ENCODE data around the gene SMIM15.
"Not testable (repeated sequence)": the region's sequence is repeated elsewhere in the genome, so short reads cannot be mapped to it uniquely, and the experiment has no call there.

The SMIM15 gene

DNA sequence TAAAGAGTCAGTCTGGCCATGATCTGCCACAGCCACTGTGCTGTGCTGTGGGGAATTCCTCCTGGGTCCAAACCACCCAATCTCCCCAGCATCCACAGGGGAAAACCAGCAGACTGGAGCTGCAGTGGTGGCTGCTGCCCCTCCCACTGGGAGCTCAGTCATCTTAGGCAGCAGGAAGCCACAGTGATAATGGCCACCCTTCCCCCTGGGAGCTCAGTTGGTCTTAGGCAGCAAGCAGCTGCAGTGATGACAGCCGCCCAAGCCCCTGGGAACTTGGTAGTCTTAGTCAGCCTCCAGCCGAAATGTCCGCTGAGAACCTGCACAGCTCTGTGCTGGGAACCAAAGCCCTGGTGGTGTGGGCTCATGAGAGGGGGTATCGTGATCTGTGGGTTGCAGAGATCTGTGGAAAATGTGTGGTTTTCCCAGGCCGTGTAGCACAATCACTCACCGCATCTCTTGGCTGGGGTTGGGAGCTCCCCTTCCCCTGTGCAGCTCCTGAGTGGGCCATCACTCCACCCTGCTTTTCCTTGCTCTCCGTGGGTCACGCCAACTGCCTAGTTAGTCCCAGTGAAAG is 38.4 kb upstream of the SMIM15 start:
- no peak for TF ChIP-seq GABPA (IDR thresholded peaks at IDR 0.05; ENCODE audit: low read depth)
- no peak for TF ChIP-seq SPI1 (IDR thresholded peaks at IDR 0.05; ENCODE audit: borderline replicate concordance, low read depth)
- TF ChIP-seq, protein P1, sequence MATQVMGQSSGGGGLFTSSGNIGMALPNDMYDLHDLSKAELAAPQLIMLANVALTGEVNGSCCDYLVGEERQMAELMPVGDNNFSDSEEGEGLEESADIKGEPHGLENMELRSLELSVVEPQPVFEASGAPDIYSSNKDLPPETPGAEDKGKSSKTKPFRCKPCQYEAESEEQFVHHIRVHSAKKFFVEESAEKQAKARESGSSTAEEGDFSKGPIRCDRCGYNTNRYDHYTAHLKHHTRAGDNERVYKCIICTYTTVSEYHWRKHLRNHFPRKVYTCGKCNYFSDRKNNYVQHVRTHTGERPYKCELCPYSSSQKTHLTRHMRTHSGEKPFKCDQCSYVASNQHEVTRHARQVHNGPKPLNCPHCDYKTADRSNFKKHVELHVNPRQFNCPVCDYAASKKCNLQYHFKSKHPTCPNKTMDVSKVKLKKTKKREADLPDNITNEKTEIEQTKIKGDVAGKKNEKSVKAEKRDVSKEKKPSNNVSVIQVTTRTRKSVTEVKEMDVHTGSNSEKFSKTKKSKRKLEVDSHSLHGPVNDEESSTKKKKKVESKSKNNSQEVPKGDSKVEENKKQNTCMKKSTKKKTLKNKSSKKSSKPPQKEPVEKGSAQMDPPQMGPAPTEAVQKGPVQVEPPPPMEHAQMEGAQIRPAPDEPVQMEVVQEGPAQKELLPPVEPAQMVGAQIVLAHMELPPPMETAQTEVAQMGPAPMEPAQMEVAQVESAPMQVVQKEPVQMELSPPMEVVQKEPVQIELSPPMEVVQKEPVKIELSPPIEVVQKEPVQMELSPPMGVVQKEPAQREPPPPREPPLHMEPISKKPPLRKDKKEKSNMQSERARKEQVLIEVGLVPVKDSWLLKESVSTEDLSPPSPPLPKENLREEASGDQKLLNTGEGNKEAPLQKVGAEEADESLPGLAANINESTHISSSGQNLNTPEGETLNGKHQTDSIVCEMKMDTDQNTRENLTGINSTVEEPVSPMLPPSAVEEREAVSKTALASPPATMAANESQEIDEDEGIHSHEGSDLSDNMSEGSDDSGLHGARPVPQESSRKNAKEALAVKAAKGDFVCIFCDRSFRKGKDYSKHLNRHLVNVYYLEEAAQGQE (IDR thresholded peaks at IDR 0.05; ENCODE audit: insufficient replicate concordance, low read depth) = no peak
- no peak for TF ChIP-seq POLR2AphosphoS5 (IDR thresholded peaks at IDR 0.05; ENCODE audit: low read depth)
- TF ChIP-seq, protein P2, sequence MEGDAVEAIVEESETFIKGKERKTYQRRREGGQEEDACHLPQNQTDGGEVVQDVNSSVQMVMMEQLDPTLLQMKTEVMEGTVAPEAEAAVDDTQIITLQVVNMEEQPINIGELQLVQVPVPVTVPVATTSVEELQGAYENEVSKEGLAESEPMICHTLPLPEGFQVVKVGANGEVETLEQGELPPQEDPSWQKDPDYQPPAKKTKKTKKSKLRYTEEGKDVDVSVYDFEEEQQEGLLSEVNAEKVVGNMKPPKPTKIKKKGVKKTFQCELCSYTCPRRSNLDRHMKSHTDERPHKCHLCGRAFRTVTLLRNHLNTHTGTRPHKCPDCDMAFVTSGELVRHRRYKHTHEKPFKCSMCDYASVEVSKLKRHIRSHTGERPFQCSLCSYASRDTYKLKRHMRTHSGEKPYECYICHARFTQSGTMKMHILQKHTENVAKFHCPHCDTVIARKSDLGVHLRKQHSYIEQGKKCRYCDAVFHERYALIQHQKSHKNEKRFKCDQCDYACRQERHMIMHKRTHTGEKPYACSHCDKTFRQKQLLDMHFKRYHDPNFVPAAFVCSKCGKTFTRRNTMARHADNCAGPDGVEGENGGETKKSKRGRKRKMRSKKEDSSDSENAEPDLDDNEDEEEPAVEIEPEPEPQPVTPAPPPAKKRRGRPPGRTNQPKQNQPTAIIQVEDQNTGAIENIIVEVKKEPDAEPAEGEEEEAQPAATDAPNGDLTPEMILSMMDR (IDR thresholded peaks at IDR 0.05; ENCODE audit: insufficient read depth, low read length) = no peak
- DNase-seq (ENCODE audit: low read depth in 1 of 2, low spot score in 1 of 2) = no peak
- Histone ChIP-seq H3K4me3 (replicated peaks; ENCODE audit: insufficient read depth, low read length) (no peak overlapping the region), H3K27me3 (ENCODE audit: insufficient read depth, poor library complexity, severe bottlenecking) (no peaks in the 10 kb centered on the region), H3K27ac (replicated peaks) (no peak overlapping the region)

DNA sequence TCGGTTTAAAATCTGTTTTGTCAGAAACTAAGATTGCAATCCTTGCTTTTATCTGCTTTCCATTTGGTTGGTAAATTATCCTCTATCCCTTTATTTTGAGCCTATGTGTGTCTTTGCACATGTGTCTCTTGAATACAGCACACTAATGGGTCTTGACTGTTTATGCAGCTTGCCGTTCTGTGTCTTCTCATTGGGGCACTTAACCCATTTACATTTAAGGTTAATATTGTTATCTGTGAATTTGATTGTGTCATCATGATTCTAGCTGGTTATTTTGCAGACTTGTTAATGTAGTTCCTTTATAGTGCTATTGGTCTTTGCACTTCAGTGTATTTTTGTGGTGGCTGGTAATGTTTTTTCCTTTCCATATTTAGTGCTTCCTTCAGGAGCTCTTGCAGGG is 36.3 kb upstream of the SMIM15 start:
- no peak overlapping the region for H3K27ac ChIP-seq (replicated peaks)
- TF ChIP-seq, protein P1 (IDR thresholded peaks at IDR 0.05; ENCODE audit: insufficient replicate concordance, low read depth) = no peak
- TF ChIP-seq, protein P2 (IDR thresholded peaks at IDR 0.05; ENCODE audit: insufficient read depth, low read length) = no peak
- TF ChIP-seq SPI1 (IDR thresholded peaks at IDR 0.05; ENCODE audit: borderline replicate concordance, low read depth) (no peak), GABPA (IDR thresholded peaks at IDR 0.05; ENCODE audit: low read depth) (no peak), POLR2AphosphoS5 (IDR thresholded peaks at IDR 0.05; ENCODE audit: low read depth) (no peak)
- no peak for DNase-seq (ENCODE audit: low read depth in 1 of 2, low spot score in 1 of 2)
- no peak overlapping the region for H3K4me3 ChIP-seq (replicated peaks; ENCODE audit: insufficient read depth, low read length)
- H3K27me3 ChIP-seq (ENCODE audit: insufficient read depth, poor library complexity, severe bottlenecking) = no peaks in the 10 kb centered on the region

DNA sequence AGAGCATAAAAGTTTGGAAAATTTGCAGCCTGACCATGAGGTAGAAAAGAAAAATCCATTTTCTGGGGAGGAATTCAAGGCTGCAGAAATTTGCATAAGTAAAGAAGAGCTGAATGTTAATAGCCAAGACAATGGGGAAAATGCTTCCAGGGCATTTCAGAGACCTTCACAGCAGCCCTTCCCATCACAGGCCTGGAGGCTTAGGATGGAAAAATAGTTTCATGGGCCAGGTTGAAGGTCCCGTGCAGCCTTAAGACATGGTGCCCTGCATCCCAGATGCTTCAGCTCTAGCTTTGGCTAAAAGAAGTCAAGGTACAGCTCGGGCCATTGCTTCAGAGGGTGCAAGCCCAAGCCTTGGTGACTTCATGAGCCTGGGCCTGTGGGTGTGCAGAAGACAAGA is 25.6 kb upstream of the SMIM15 start:
- H3K4me3 ChIP-seq (replicated peaks; ENCODE audit: insufficient read depth, low read length); H3K27me3 ChIP-seq (ENCODE audit: insufficient read depth, poor library complexity, severe bottlenecking); DNase-seq (ENCODE audit: low read depth in 1 of 2, low spot score in 1 of 2); H3K27ac ChIP-seq (replicated peaks): not testable (repeated sequence)

DNA sequence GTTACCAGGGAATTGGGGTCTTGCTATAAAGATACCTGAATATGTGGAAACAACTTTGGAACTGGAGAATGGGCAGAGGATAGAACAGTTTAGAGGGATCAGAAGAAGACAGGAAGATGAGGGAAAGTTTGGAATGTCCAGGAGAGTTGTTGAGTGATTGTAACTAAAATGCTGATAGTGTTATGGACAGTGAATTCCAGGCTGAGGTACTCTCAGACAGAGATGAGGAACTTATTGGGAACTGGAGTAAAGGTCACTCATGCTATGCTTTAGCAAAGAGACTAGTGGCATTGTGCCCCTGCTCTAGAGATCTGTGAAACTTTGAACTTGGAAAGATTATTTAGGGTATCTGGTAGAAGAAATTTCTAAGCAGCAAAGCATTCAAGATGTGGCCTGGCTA is 25.1 kb upstream of the SMIM15 start:
- not testable (repeated sequence) for H3K27me3 ChIP-seq (ENCODE audit: insufficient read depth, poor library complexity, severe bottlenecking); DNase-seq (ENCODE audit: low read depth in 1 of 2, low spot score in 1 of 2); H3K27ac ChIP-seq (replicated peaks); H3K4me3 ChIP-seq (replicated peaks; ENCODE audit: insufficient read depth, low read length)

DNA sequence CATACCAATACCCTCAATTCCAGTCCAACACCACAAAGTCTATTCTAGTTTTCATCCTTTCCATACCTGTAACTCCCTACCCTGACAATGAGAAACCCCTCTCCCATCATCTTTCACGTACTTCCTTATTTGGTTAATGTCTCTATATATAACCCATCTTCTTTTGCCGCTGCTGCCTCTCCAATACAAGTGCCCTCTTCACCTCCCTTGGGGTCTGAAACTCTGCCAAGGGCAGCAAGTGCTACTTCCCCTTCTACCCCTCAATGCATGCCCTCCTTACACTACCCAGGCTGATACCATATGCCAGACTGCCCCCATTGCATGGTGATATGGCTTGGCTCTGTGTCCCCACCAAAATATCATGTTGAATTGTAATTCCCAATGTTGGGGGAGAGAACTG is 24.4 kb upstream of the SMIM15 start:
- Histone ChIP-seq H3K4me3 (replicated peaks; ENCODE audit: insufficient read depth, low read length) (no peak overlapping the region), H3K27ac (replicated peaks) (no peak overlapping the region), H3K27me3 (ENCODE audit: insufficient read depth, poor library complexity, severe bottlenecking) (no peaks in the 10 kb centered on the region)
- no peak for DNase-seq (ENCODE audit: low read depth in 1 of 2, low spot score in 1 of 2)
- TF ChIP-seq SPI1 (IDR thresholded peaks at IDR 0.05; ENCODE audit: borderline replicate concordance, low read depth) (no peak), POLR2AphosphoS5 (IDR thresholded peaks at IDR 0.05; ENCODE audit: low read depth) (no peak), GABPA (IDR thresholded peaks at IDR 0.05; ENCODE audit: low read depth) (no peak)
- TF ChIP-seq, protein P2 (IDR thresholded peaks at IDR 0.05; ENCODE audit: insufficient read depth, low read length) = no peak
- TF ChIP-seq, protein P1 (IDR thresholded peaks at IDR 0.05; ENCODE audit: insufficient replicate concordance, low read depth) = no peak
